Endothelial cell (in vitro differentiated cells): ENCODE data around the gene SH3GL2. TPM values are rescaled to one million over a fixed set of nuclear protein-coding genes. Genes with fewer than 3 reads are reported as not detected.
"Not testable (repeated sequence)": the region's sequence is repeated elsewhere in the genome, so short reads cannot be mapped to it uniquely, and the experiment has no call there.

Experiments
- DNase-seq: peaks from one replicate; pipeline ENCODE4 v3.0.0; 2021; ENCODE audit warnings: low spot score
- H3K27ac Mint-ChIP-seq: one replicate; pipeline ENCODE4 v1.8.0; 2021; ENCODE audit warnings: mixed read lengths, inconsistent platforms; ENCODE audit not compliant: unreplicated experiment
- H3K27me3 Mint-ChIP-seq: one replicate; pipeline ENCODE4 v1.8.0; 2021; ENCODE audit warnings: mild to moderate bottlenecking, moderate library complexity, mixed read lengths, inconsistent platforms; ENCODE audit not compliant: unreplicated experiment
- H3K36me3 Mint-ChIP-seq: one replicate; pipeline ENCODE4 v1.8.0; 2021; ENCODE audit warnings: mild to moderate bottlenecking, low read depth, mixed read lengths, inconsistent platforms; ENCODE audit not compliant: unreplicated experiment
- H3K4me1 Mint-ChIP-seq: one replicate; pipeline ENCODE4 v1.8.0; 2021; ENCODE audit warnings: mild to moderate bottlenecking, mixed read lengths, inconsistent platforms; ENCODE audit not compliant: unreplicated experiment
- H3K4me3 Mint-ChIP-seq: one replicate; pipeline ENCODE4 v1.8.0; 2021; ENCODE audit warnings: mild to moderate bottlenecking, mixed read lengths, inconsistent platforms; ENCODE audit not compliant: unreplicated experiment
- H3K9me3 Mint-ChIP-seq: one replicate; pipeline ENCODE4 v1.8.0; 2021; ENCODE audit warnings: mixed read lengths, inconsistent platforms; ENCODE audit not compliant: unreplicated experiment
- CTCF ChIP-seq: fragments of 200-600 bp; sonication (generic); IDR thresholded peaks from one replicate; pipeline ENCODE4 v1.5.0; 2021; ENCODE audit warnings: antibody characterized with exemption; ENCODE audit not compliant: unreplicated experiment
- total RNA-seq: library from RNA; stranded (reverse); fragmentation: NEBNext Ultra II Directional; extraction: Animal tissue kit (Norgen Biotek cat#: 25700); gene quantifications from one replicate; pipeline ENCODE4 v1.2.1, GENCODE V29; 2021; ENCODE audit not compliant: unreplicated experiment

SH3GL2 gene
- total RNA-seq, 1 donor from 2014 or later: 1.6 TPM

- peaks cover 3% of the 10 kb centered on the region for H3K27me3 Mint-ChIP-seq
- no peak overlapping the region for H3K27ac Mint-ChIP-seq
- H3K4me1 Mint-ChIP-seq: no peaks in the 10 kb centered on the region
- H3K9me3 Mint-ChIP-seq: no peaks in the 10 kb centered on the region
- no peak for DNase-seq
- H3K36me3 Mint-ChIP-seq: no peaks in the 10 kb centered on the region
- no peak overlapping the region for H3K4me3 Mint-ChIP-seq
- no peak for TF ChIP-seq CTCF
These were observed 185.4 kb downstream of the SH3GL2 start for GRCh38 chr9:17764306-17764705.

GRCh38 chr9:17765131-17765530 lies 186.3 kb downstream of the SH3GL2 start:
- H3K4me1 Mint-ChIP-seq, H3K9me3 Mint-ChIP-seq, H3K4me3 Mint-ChIP-seq, H3K27ac Mint-ChIP-seq, H3K27me3 Mint-ChIP-seq, H3K36me3 Mint-ChIP-seq, DNase-seq: not testable (repeated sequence)

GRCh38 chr9:17772223-17772622 lies 193.4 kb downstream of the SH3GL2 start:
- Mint-ChIP-seq H3K27me3 (no peaks in the 10 kb centered on the region), H3K4me1 (no peaks in the 10 kb centered on the region), H3K9me3 (no peaks in the 10 kb centered on the region), H3K4me3 (no peak overlapping the region), H3K27ac (no peak overlapping the region), H3K36me3 (no peaks in the 10 kb centered on the region)
- TF ChIP-seq CTCF: no peak
- DNase-seq: no peak

GRCh38 chr9:17775656-17776055 lies 196.8 kb downstream of the SH3GL2 start:
- H3K9me3 Mint-ChIP-seq: no peaks in the 10 kb centered on the region

GRCh38 chr9:17776735-17777134 lies 197.9 kb downstream of the SH3GL2 start:
- H3K27ac Mint-ChIP-seq: no peak overlapping the region

More at GRCh38 chr9:17775656-17776055, 196.8 kb downstream of the SH3GL2 start:
- Mint-ChIP-seq H3K4me3 (no peak overlapping the region), H3K27ac (no peak overlapping the region), H3K27me3 (no peaks in the 10 kb centered on the region), H3K4me1 (no peaks in the 10 kb centered on the region), H3K36me3 (no peaks in the 10 kb centered on the region)
- no peak for TF ChIP-seq CTCF
- no peak for DNase-seq

More at GRCh38 chr9:17776735-17777134, 197.9 kb downstream of the SH3GL2 start:
- no peaks in the 10 kb centered on the region for H3K27me3 Mint-ChIP-seq
- no peak overlapping the region for H3K4me3 Mint-ChIP-seq
- no peaks in the 10 kb centered on the region for H3K9me3 Mint-ChIP-seq
- H3K4me1 Mint-ChIP-seq: no peaks in the 10 kb centered on the region
- no peak for TF ChIP-seq CTCF
- no peak for DNase-seq
- no peaks in the 10 kb centered on the region for H3K36me3 Mint-ChIP-seq
